NCI-H128 (cell line): ENCODE data around the gene RPL34.
"Not testable (repeated sequence)": the region's sequence is repeated elsewhere in the genome, so short reads cannot be mapped to it uniquely, and the experiment has no call there.

Experiments used
- DNase-seq: peaks from one replicate; lab custom pipeline; 2025; ENCODE audit not compliant: unreplicated experiment; lab: John Stamatoyannopoulos, UW

RPL34 gene

GRCh38 chr4:108620101-108620932, at the start of gene RPL34:
Gene RPL34, plus strand, starts transcription at chr4:108620576. Its CDS starts 1,384 bp downstream, at chr4:108621960.
- peak; percentile 83 for DNase-seq

- no peak for DNase-seq
Observed at GRCh38 chr4:108570993-108571569, 49.3 kb upstream of the RPL34 start.

- DNase-seq: no peak
Observed at GRCh38 chr4:108574402-108574801, 46.0 kb upstream of the RPL34 start.

GRCh38 chr4:108581083-108581482, 39.3 kb upstream of the RPL34 start:
- no peak for DNase-seq

- DNase-seq: no peak
Observed at GRCh38 chr4:108586778-108587177, 33.6 kb upstream of the RPL34 start.

GRCh38 chr4:108588878-108589277, 31.5 kb upstream of the RPL34 start:
- no peak for DNase-seq

GRCh38 chr4:108589961-108590360, 30.4 kb upstream of the RPL34 start:
- no peak for DNase-seq

- DNase-seq: no peak
Observed at GRCh38 chr4:108590776-108591175, 29.6 kb upstream of the RPL34 start.

- no peak for DNase-seq
Observed at GRCh38 chr4:108592674-108592986, 27.7 kb upstream of the RPL34 start.

GRCh38 chr4:108594296-108594695, 26.1 kb upstream of the RPL34 start:
- not testable (repeated sequence) for DNase-seq

- no peak for DNase-seq
Observed at GRCh38 chr4:108596344-108596743, 24.0 kb upstream of the RPL34 start.

GRCh38 chr4:108601106-108601505, 19.3 kb upstream of the RPL34 start:
- no peak for DNase-seq

- no peak for DNase-seq
Observed at GRCh38 chr4:108601532-108601931, 18.8 kb upstream of the RPL34 start.

GRCh38 chr4:108602163-108602562, 18.2 kb upstream of the RPL34 start:
- no peak for DNase-seq

- no peak for DNase-seq
Observed at GRCh38 chr4:108607079-108607815, 13.1 kb upstream of the RPL34 start.

- no peak for DNase-seq
Observed at GRCh38 chr4:108611365-108611764, 9.0 kb upstream of the RPL34 start.

GRCh38 chr4:108612365-108612764, 8.0 kb upstream of the RPL34 start:
- no peak for DNase-seq

- no peak for DNase-seq
Observed at GRCh38 chr4:108619372-108620100, 840 bp upstream of the RPL34 start.

GRCh38 chr4:108620933-108621905, 843 bp downstream of the RPL34 start:
- DNase-seq: no peak

GRCh38 chr4:108622022-108622421, 1.6 kb downstream of the RPL34 start:
- no peak for DNase-seq
